ENCODE results near the gene MT1M.

DNA sequence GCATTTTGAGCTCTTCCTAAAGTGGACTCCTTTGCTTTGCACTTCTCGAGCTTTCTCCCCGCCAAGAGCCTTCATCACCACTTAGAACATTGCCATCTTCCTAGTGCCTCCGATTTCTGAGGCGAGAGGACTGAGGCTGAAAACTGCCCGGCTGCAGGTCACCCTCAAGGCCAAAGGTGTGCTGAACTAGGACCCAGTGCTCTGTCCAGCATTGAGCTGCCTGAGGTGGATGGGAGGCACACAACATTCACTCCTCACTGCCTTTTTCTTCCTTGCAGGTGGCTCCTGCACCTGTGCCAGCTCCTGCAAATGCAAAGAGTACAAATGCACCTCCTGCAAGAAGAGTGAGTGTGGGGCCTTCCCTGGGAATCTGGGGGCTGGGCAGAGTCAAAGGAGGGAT, 11.4 kb downstream of the MT1M start:
- TF ChIP-seq, protein P1, sequence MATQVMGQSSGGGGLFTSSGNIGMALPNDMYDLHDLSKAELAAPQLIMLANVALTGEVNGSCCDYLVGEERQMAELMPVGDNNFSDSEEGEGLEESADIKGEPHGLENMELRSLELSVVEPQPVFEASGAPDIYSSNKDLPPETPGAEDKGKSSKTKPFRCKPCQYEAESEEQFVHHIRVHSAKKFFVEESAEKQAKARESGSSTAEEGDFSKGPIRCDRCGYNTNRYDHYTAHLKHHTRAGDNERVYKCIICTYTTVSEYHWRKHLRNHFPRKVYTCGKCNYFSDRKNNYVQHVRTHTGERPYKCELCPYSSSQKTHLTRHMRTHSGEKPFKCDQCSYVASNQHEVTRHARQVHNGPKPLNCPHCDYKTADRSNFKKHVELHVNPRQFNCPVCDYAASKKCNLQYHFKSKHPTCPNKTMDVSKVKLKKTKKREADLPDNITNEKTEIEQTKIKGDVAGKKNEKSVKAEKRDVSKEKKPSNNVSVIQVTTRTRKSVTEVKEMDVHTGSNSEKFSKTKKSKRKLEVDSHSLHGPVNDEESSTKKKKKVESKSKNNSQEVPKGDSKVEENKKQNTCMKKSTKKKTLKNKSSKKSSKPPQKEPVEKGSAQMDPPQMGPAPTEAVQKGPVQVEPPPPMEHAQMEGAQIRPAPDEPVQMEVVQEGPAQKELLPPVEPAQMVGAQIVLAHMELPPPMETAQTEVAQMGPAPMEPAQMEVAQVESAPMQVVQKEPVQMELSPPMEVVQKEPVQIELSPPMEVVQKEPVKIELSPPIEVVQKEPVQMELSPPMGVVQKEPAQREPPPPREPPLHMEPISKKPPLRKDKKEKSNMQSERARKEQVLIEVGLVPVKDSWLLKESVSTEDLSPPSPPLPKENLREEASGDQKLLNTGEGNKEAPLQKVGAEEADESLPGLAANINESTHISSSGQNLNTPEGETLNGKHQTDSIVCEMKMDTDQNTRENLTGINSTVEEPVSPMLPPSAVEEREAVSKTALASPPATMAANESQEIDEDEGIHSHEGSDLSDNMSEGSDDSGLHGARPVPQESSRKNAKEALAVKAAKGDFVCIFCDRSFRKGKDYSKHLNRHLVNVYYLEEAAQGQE (IDR thresholded peaks at IDR 0.05; ENCODE audit: low read depth): no peak
- TF ChIP-seq, protein P2, sequence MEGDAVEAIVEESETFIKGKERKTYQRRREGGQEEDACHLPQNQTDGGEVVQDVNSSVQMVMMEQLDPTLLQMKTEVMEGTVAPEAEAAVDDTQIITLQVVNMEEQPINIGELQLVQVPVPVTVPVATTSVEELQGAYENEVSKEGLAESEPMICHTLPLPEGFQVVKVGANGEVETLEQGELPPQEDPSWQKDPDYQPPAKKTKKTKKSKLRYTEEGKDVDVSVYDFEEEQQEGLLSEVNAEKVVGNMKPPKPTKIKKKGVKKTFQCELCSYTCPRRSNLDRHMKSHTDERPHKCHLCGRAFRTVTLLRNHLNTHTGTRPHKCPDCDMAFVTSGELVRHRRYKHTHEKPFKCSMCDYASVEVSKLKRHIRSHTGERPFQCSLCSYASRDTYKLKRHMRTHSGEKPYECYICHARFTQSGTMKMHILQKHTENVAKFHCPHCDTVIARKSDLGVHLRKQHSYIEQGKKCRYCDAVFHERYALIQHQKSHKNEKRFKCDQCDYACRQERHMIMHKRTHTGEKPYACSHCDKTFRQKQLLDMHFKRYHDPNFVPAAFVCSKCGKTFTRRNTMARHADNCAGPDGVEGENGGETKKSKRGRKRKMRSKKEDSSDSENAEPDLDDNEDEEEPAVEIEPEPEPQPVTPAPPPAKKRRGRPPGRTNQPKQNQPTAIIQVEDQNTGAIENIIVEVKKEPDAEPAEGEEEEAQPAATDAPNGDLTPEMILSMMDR (IDR thresholded peaks at IDR 0.05 in 2 of 3, conservative IDR thresholded peaks at IDR 0.05 in 1 of 3; ENCODE audit: borderline replicate concordance in 1 of 3, insufficient read depth in 1 of 3, low read depth in 2 of 3, low read length in 2 of 3): no peak
